H1 (cell line): ENCODE results near the gene TBC1D9B. TPM values are rescaled to one million over a fixed set of nuclear protein-coding genes. Genes with fewer than 3 reads are reported as not detected.

ENCODE experiments used
- BCL11A ChIP-seq, 2 experiments: IDR thresholded peaks; one replicate each; pipeline ENCODE4 v1.6.1; 2011; ENCODE audit warnings: low read depth in 2 of 2, low read length in 2 of 2, mild to moderate bottlenecking in 2 of 2
- CHD1 ChIP-seq: IDR thresholded peaks from 2 replicates; pipeline ENCODE4 v1.6.1; 2012; ENCODE audit warnings: low read depth, low read length, improper control_type of control experiment
- CREB1 ChIP-seq: IDR thresholded peaks from 2 replicates; pipeline ENCODE4 v1.6.1; 2012; ENCODE audit warnings: inconsistent platforms
- POLR2A ChIP-seq, 2 experiments: IDR thresholded peaks; 1 replicate in 1 of 2; 2 replicates in 1 of 2; pipeline ENCODE4 v1.6.1; 2011; ENCODE audit warnings: low read depth in 2 of 2, low read length in 2 of 2, mild to moderate bottlenecking in 2 of 2; ENCODE audit errors: control extremely low read depth in 1 of 2
- TAF7 ChIP-seq: optimal IDR thresholded peaks from 2 replicates; pipeline ENCODE3; 2011; ENCODE audit warnings: low read depth, mild to moderate bottlenecking, inconsistent platforms, low read length, moderate library complexity, borderline replicate concordance
- polyA plus RNA-seq, 7 experiments: library from polyadenylated mRNA; depleted of rRNA in 3 of 7; stranded (reverse) in 5 of 7; unstranded in 2 of 7; fragments of >200 nt in 5 of 7; fragments of 200-250 nt in 2 of 7; gene quantifications; 1 replicate in 5 of 7; 2 replicates in 1 of 7; 4 replicates in 1 of 7; pipeline versions ENCODE4 v1.2.1 to v1.2.3, GENCODE V29; 2011 to 2013; ENCODE audit warnings: missing spikeins in 2 of 7, mixed read lengths in 2 of 7
- total RNA-seq: library from RNA; stranded (reverse); fragmentation: NEBNext Ultra II Directional; extraction: Animal tissue kit (Norgen Biotek cat#: 25700); gene quantifications from 2 replicates; pipeline ENCODE4 v1.2.1, GENCODE V29; 2021
- TF ChIP-seq, protein P1 (sequence below), 3 experiments: IDR thresholded peaks; 1 replicate in 2 of 3; 2 replicates in 1 of 3; pipeline versions ENCODE4 v1.5.1 to v1.6.1; 2011; ENCODE audit warnings: low read length in 3 of 3, mild to moderate bottlenecking in 3 of 3, inconsistent platforms in 2 of 3, low read depth in 1 of 3, moderate library complexity in 1 of 3; ENCODE audit not compliant: insufficient read depth in 1 of 3; ENCODE audit errors: control extremely low read depth in 1 of 3

Gene TBC1D9B
- total and polyA plus RNA-seq, 2 of the 8 experiments (the other 6 are each of a cell fraction or from before 2014, with no cell fraction given): 33.6 to 57.1 TPM

GRCh38 chr5:179869101-179869500 is 38.6 kb downstream of the TBC1D9B start (continued):
- TF ChIP-seq, protein P1, sequence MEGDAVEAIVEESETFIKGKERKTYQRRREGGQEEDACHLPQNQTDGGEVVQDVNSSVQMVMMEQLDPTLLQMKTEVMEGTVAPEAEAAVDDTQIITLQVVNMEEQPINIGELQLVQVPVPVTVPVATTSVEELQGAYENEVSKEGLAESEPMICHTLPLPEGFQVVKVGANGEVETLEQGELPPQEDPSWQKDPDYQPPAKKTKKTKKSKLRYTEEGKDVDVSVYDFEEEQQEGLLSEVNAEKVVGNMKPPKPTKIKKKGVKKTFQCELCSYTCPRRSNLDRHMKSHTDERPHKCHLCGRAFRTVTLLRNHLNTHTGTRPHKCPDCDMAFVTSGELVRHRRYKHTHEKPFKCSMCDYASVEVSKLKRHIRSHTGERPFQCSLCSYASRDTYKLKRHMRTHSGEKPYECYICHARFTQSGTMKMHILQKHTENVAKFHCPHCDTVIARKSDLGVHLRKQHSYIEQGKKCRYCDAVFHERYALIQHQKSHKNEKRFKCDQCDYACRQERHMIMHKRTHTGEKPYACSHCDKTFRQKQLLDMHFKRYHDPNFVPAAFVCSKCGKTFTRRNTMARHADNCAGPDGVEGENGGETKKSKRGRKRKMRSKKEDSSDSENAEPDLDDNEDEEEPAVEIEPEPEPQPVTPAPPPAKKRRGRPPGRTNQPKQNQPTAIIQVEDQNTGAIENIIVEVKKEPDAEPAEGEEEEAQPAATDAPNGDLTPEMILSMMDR (IDR thresholded peaks at IDR 0.05; ENCODE audit: control extremely low read depth in 1 of 3, insufficient read depth in 1 of 3, low read depth in 1 of 3, low read length in 3 of 3): no peak
- TF ChIP-seq POLR2A (IDR thresholded peaks at IDR 0.05; ENCODE audit: control extremely low read depth in 1 of 2, low read depth in 2 of 2, low read length in 2 of 2) (no peak), BCL11A (IDR thresholded peaks at IDR 0.05; ENCODE audit: low read depth in 2 of 2, low read length in 2 of 2) (no peak), TAF7 (no peak), CHD1 (no peak), CREB1 (no peak)
